Fibroblast of lung (primary cell): ENCODE measurements around the gene OR7E24.

Experiments
- CTCF ChIP-seq, 2 donors: IDR thresholded peaks in 1 of 2; conservative IDR thresholded peaks in 1 of 2; 1 replicate in 1 of 2; 2 replicates in 1 of 2; pipeline ENCODE4 v1.5.1; 2011 to 2012; ENCODE audit warnings: low read length in 2 of 2, control low read depth in 1 of 2, inconsistent platforms in 1 of 2, low read depth in 1 of 2, mild to moderate bottlenecking in 1 of 2
- EZH2 ChIP-seq: IDR thresholded peaks from 2 replicates; pipeline ENCODE4 v1.5.1; 2012; ENCODE audit warnings: low read length, control low read depth, mild to moderate bottlenecking; ENCODE audit errors: missing control alignments

- TF ChIP-seq CTCF (conservative IDR thresholded peaks at IDR 0.05 in 1 of 2, IDR thresholded peaks at IDR 0.05 in 1 of 2; ENCODE audit: low read depth in 1 of 2, low read length in 2 of 2), result no peak
- no peak for TF ChIP-seq EZH2
Measured at GRCh38 chr19:9296336-9296735, 45.6 kb downstream of the OR7E24 start.
